Gastroesophageal sphincter (tissue), 3 donors: ENCODE results near the gene NGRN.

Experiments
- EP300 ChIP-seq: sonication (generic); formaldehyde crosslinking; IDR thresholded peaks from one replicate; pipeline ENCODE4 v1.6.1; 2017; ENCODE audit warnings: antibody characterized with exemption, mild to moderate bottlenecking
- POLR2A ChIP-seq, 2 donors: fragments of 450-650 bp; IDR thresholded peaks; one replicate each; pipeline ENCODE4 v1.6.1; 2017; ENCODE audit warnings: antibody characterized with exemption in 2 of 2, mild to moderate bottlenecking in 2 of 2, moderate library complexity in 1 of 2
- TF ChIP-seq, protein P1 (sequence below), 4 experiments: fragments of 200-600 bp in 2 of 4; fragments of 450-650 bp in 2 of 4; sonication (generic) in 1 of 4; IDR thresholded peaks; one replicate each; pipeline ENCODE4 v1.5.1; 2017 to 2019; ENCODE audit warnings: antibody characterized with exemption in 4 of 4, mild to moderate bottlenecking in 2 of 4, moderate library complexity in 2 of 4

DNA sequence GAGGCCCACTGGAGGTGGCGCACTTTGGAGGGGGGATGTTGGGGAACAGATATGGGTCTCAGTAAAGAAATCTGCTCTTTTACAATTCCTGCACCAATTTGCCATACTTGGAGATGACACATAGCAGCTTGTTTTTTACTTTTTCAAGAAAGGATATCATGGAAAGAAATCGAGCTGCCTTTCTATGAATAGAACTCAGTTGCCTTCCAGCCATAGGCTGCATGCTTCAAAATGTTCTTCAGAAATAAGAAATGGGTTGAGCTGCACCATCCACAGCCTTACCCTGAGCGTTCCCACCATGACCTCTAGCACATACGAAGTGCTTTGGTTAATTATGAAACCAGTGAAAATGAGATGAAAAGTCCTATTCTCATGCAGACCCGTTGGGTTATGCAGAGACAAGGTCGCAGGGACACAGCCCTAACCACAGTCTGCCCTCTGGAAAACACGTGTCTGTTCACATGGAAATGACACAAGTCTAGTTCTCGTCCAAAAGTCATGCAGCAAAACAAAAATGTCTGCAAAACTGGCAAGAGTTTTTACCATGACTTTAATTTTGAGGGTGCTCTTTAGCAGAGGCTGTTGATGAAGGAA, 36.3 kb downstream of the NGRN start:
- TF ChIP-seq POLR2A (IDR thresholded peaks at IDR 0.05) (no peak), EP300 (no peak)
- TF ChIP-seq, protein P1, sequence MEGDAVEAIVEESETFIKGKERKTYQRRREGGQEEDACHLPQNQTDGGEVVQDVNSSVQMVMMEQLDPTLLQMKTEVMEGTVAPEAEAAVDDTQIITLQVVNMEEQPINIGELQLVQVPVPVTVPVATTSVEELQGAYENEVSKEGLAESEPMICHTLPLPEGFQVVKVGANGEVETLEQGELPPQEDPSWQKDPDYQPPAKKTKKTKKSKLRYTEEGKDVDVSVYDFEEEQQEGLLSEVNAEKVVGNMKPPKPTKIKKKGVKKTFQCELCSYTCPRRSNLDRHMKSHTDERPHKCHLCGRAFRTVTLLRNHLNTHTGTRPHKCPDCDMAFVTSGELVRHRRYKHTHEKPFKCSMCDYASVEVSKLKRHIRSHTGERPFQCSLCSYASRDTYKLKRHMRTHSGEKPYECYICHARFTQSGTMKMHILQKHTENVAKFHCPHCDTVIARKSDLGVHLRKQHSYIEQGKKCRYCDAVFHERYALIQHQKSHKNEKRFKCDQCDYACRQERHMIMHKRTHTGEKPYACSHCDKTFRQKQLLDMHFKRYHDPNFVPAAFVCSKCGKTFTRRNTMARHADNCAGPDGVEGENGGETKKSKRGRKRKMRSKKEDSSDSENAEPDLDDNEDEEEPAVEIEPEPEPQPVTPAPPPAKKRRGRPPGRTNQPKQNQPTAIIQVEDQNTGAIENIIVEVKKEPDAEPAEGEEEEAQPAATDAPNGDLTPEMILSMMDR (IDR thresholded peaks at IDR 0.05), result no peak
